Activated T-cell treated with anti-CD3 and anti-CD28 coated beads for 48 hours (primary cell): Measurements from ENCODE around the gene CAST.

Experiments
- DNase-seq: peaks from one replicate; pipeline ENCODE4 v3.0.0-alpha.2; 2020; ENCODE audit warnings: low read depth

Gene CAST

GRCh38 chr5:96747720-96748119 is 85.5 kb downstream of the CAST start:
- DNase-seq = no peak

- no peak for DNase-seq
These were observed 88.1 kb downstream of the CAST start for GRCh38 chr5:96750110-96750822.

GRCh38 chr5:96751203-96752169 is 89.3 kb downstream of the CAST start:
- DNase-seq = no peak

- DNase-seq = no peak
These were observed 90.3 kb downstream of the CAST start for GRCh38 chr5:96752341-96753016.

GRCh38 chr5:96753017-96753397 is 90.8 kb downstream of the CAST start:
- DNase-seq = no peak

- DNase-seq = no peak
These were observed 91.7 kb downstream of the CAST start for GRCh38 chr5:96753848-96754247.

GRCh38 chr5:96755851-96756250 is 93.7 kb downstream of the CAST start:
- no peak for DNase-seq

GRCh38 chr5:96756985-96757384 is 94.8 kb downstream of the CAST start:
- no peak for DNase-seq

GRCh38 chr5:96758621-96759020 is 96.4 kb downstream of the CAST start:
- no peak for DNase-seq

GRCh38 chr5:96761618-96762017 is 99.4 kb downstream of the CAST start:
- no peak for DNase-seq

- no peak for DNase-seq
These were observed 100.8 kb downstream of the CAST start for GRCh38 chr5:96763026-96763425.

GRCh38 chr5:96765043-96765442 is 102.9 kb downstream of the CAST start:
- no peak for DNase-seq

GRCh38 chr5:96768708-96769251 is 106.6 kb downstream of the CAST start:
- DNase-seq = no peak

- DNase-seq = no peak
These were observed 109.2 kb downstream of the CAST start for GRCh38 chr5:96771395-96771794.

GRCh38 chr5:96772111-96772510 is 109.9 kb downstream of the CAST start:
- DNase-seq = no peak

- DNase-seq = no peak
These were observed 110.4 kb downstream of the CAST start for GRCh38 chr5:96772542-96772941.

- no peak for DNase-seq
These were observed 112.9 kb downstream of the CAST start for GRCh38 chr5:96775050-96775449.

GRCh38 chr5:96775689-96776088 is 113.5 kb downstream of the CAST start:
- DNase-seq = no peak

GRCh38 chr5:96776621-96777020 is 114.4 kb downstream of the CAST start:
- no peak for DNase-seq

- DNase-seq = no peak
These were observed 116.2 kb downstream of the CAST start for GRCh38 chr5:96778409-96778808.

- no peak for DNase-seq
These were observed 118.5 kb downstream of the CAST start for GRCh38 chr5:96780626-96781025.
